HFF-Myc (cell line): ENCODE data around the gene PAFAH1B1.

Experiments
- DNase-seq: peaks from one replicate; pipeline ENCODE4 v3.0.0-alpha.2; 2011; ENCODE audit warnings: low read depth; ENCODE audit errors: extremely low read depth
- H3K4me3 ChIP-seq: replicated peaks from 2 replicates; pipeline ENCODE4 v1.5.1; 2011; ENCODE audit warnings: low read depth, mild to moderate bottlenecking, control low read depth, low read length
- CTCF ChIP-seq: IDR thresholded peaks from 2 replicates; pipeline ENCODE4 v1.5.1; 2012; ENCODE audit warnings: mild to moderate bottlenecking, low read depth, low read length, control low read depth; ENCODE audit errors: missing control alignments

Gene PAFAH1B1

GRCh38 chr17:2709183-2709661 lies 115.8 kb downstream of the PAFAH1B1 start:
- no peak for TF ChIP-seq CTCF
- peak overlapping the region; percentile 98 for H3K4me3 ChIP-seq
- DNase-seq: no peak

GRCh38 chr17:2710071-2710802 lies 116.8 kb downstream of the PAFAH1B1 start:
- DNase-seq: no peak

GRCh38 chr17:2710803-2711607 lies 117.6 kb downstream of the PAFAH1B1 start:
- TF ChIP-seq CTCF: no peak
- peak overlapping the region; percentile 98 for H3K4me3 ChIP-seq
- no peak for DNase-seq

More at GRCh38 chr17:2710071-2710802, 116.8 kb downstream of the PAFAH1B1 start:
- no peak for TF ChIP-seq CTCF
- H3K4me3 ChIP-seq: peak overlapping the region; percentile 98

- peak within 1 kb of the TSS; percentile 98 for H3K4me3 ChIP-seq
- no peak for TF ChIP-seq CTCF
- peak; percentile 83 for DNase-seq
These were observed 118.3 kb downstream of the PAFAH1B1 start, which contains the start of gene CLUH for GRCh38 chr17:2711608-2712299. CLUH (minus strand) TSS chr17:2711764; CDS start chr17:2711661, 103 bp downstream.

- TF ChIP-seq CTCF: no peak
- peak overlapping the region; percentile 98 for H3K4me3 ChIP-seq
- DNase-seq: no peak
These were observed 119.0 kb downstream of the PAFAH1B1 start for GRCh38 chr17:2712300-2713043.

GRCh38 chr17:2713881-2714280 lies 120.4 kb downstream of the PAFAH1B1 start:
- H3K4me3 ChIP-seq: no peak overlapping the region
- TF ChIP-seq CTCF: no peak
- no peak for DNase-seq
